HCT116 (cell line): ENCODE data around the gene SEL1L3. TPM values are rescaled to one million over a fixed set of nuclear protein-coding genes. Genes with fewer than 3 reads are reported as not detected.

Experiments
- ATAC-seq: fragments of 200-7000 bp; cut with Tn5 transposase; 2 replicates; pipeline ENCODE4 v1.9.1; 2020; ENCODE audit warnings: mild to moderate bottlenecking, moderate library complexity
- BruUV-seq: library from RNA; stranded (reverse); fragments of 400-500 nt; replicated peaks from 2 replicates; lab custom pipeline; 2021; lab: Mats Ljungman, UMichigan
- CTCF ChIA-PET: fragments of 300-600 bp; sonication (Branson Sonifier 250); formaldehyde crosslinking; loops from one replicate; lab custom pipeline; 2021; ENCODE audit warnings: antibody characterized with exemption; lab: Charles Lee
- POLR2A ChIA-PET: fragments of 300-600, 350-600 bp; sonication (Branson Sonifier 250); formaldehyde crosslinking; loops from one replicate; lab custom pipeline; 2021; ENCODE audit warnings: antibody characterized with exemption; lab: Charles Lee
- RAD21 ChIA-PET, 2 experiments: fragments of 300-600 bp; sonication (Branson Sonifier 250); formaldehyde crosslinking; loops; one replicate each; lab custom pipeline; 2023; ENCODE audit warnings: low total read pairs in 2 of 2; ENCODE audit not compliant: uncharacterized antibody in 2 of 2, unreplicated experiment in 2 of 2, low non-redundant PET in 1 of 2; lab: Charles Lee
- DNase-seq: peaks from one replicate; pipeline ENCODE4 v3.0.0-alpha.2; 2010; ENCODE audit warnings: low read depth, low spot score
- H2AFZ ChIP-seq: fragments of 200-600 bp; shearing (Covaris generic), sonication (generic); 2 replicates; pipeline ENCODE4 v1.6.1; 2017; ENCODE audit warnings: low read depth, mixed run types, mixed read lengths, antibody characterized with exemption, low read length; ENCODE audit not compliant: poor library complexity, severe bottlenecking
- H3K27ac ChIP-seq: 2 replicates; pipeline ENCODE4 v1.5.1; 2012; ENCODE audit warnings: low read depth, low read length
- H3K27me3 ChIP-seq: fragments of 200-600 bp; sonication (generic); 2 replicates; pipeline ENCODE4 v1.6.1; 2016; ENCODE audit warnings: mixed run types, low read length, mixed read lengths; ENCODE audit not compliant: insufficient read depth
- H3K36me3 ChIP-seq, 2 experiments: fragments of 200-500 bp in 1 of 2; fragments of 200-600 bp in 1 of 2; sonication (Bioruptor generic) in 1 of 2; sonication (generic) in 1 of 2; 2 replicates each; pipeline versions ENCODE4 v1.5.1 to v1.6.1; 2014 to 2016; ENCODE audit warnings: low read length in 2 of 2, inconsistent platforms in 1 of 2, mixed read lengths in 1 of 2, mixed run types in 1 of 2; ENCODE audit not compliant: insufficient read depth in 2 of 2, control insufficient read depth in 1 of 2
- H3K4me1 ChIP-seq, 2 experiments: fragments of 200-600 bp in 1 of 2; sonication (generic) in 1 of 2; 2 replicates each; pipeline versions ENCODE4 v1.5.1 to v1.6.1; 2012 to 2017; ENCODE audit warnings: low read length in 2 of 2, inconsistent platforms in 1 of 2, mild to moderate bottlenecking in 1 of 2, mixed read lengths in 1 of 2, mixed run types in 1 of 2, moderate library complexity in 1 of 2; ENCODE audit not compliant: insufficient read depth in 2 of 2, control insufficient read depth in 1 of 2
- H3K4me2 ChIP-seq: fragments of 200-600 bp; sonication (generic); 2 replicates; pipeline ENCODE4 v1.6.1; 2017; ENCODE audit warnings: mixed run types, low read length, mixed read lengths
- H3K4me3 ChIP-seq, 2 experiments: fragments of 200-600 bp in 1 of 2; sonication (generic) in 1 of 2; replicated peaks in 1 of 2; 2 replicates each; pipeline ENCODE4 v1.5.1; 2011 to 2016; ENCODE audit warnings: low read length in 2 of 2, control low read depth in 1 of 2, low read depth in 1 of 2, mild to moderate bottlenecking in 1 of 2, mixed read lengths in 1 of 2, mixed run types in 1 of 2
- H3K79me2 ChIP-seq: fragments of 200-600 bp; sonication (generic); 2 replicates; pipeline ENCODE4 v1.6.1; 2017; ENCODE audit warnings: mild to moderate bottlenecking, mixed run types, low read length, moderate library complexity, mixed read lengths; ENCODE audit not compliant: insufficient read depth
- H3K9ac ChIP-seq: fragments of 200-600 bp; sonication (generic); 2 replicates; pipeline ENCODE4 v1.6.1; 2016; ENCODE audit warnings: low read length, mixed read lengths
- H3K9me2 ChIP-seq: fragments of 200-600 bp; sonication (generic), shearing (Covaris generic); 2 replicates; pipeline ENCODE4 v1.6.1; 2017; ENCODE audit warnings: mixed run types, mild to moderate bottlenecking, moderate library complexity; ENCODE audit not compliant: insufficient read depth
- H3K9me3 ChIP-seq, 2 experiments: fragments of 200-500 bp in 1 of 2; fragments of 200-600 bp in 1 of 2; sonication (Bioruptor generic) in 1 of 2; sonication (generic) in 1 of 2; 2 replicates each; pipeline ENCODE4 v1.6.1; 2014 to 2017; ENCODE audit warnings: low read length in 2 of 2, mixed read lengths in 2 of 2, inconsistent platforms in 1 of 2, low read depth in 1 of 2, mild to moderate bottlenecking in 1 of 2, mixed run types in 1 of 2, moderate library complexity in 1 of 2; ENCODE audit not compliant: control insufficient read depth in 1 of 2, insufficient read depth in 1 of 2
- H4K20me1 ChIP-seq: fragments of 200-600 bp; sonication (generic), shearing (Covaris generic); 2 replicates; pipeline ENCODE4 v1.6.1; 2017; ENCODE audit warnings: mixed run types, mild to moderate bottlenecking, moderate library complexity; ENCODE audit not compliant: insufficient read depth
- ATF3 ChIP-seq: IDR thresholded peaks from 2 replicates; pipeline ENCODE4 v1.6.1; 2012
- CBX3 ChIP-seq: IDR thresholded peaks from 2 replicates; pipeline ENCODE4 v1.6.1; 2012; ENCODE audit warnings: low read depth
- CEBPB ChIP-seq: IDR thresholded peaks from 2 replicates; pipeline ENCODE4 v1.6.1; 2012; ENCODE audit warnings: low read depth
- CTCF ChIP-seq, 3 experiments: fragments of 200-600 bp in 1 of 3; sonication (generic) in 1 of 3; IDR thresholded peaks in 2 of 3; conservative IDR thresholded peaks in 1 of 3; 2 replicates each; pipeline ENCODE4 v1.5.1; 2012 to 2017; ENCODE audit warnings: low read depth in 2 of 3, low read length in 2 of 3, antibody characterized with exemption in 1 of 3, borderline replicate concordance in 1 of 3, control low read depth in 1 of 3, mild to moderate bottlenecking in 1 of 3, mixed read lengths in 1 of 3, mixed run types in 1 of 3, moderate library complexity in 1 of 3; ENCODE audit not compliant: insufficient read depth in 1 of 3
- EGR1 ChIP-seq: IDR thresholded peaks from 2 replicates; pipeline ENCODE4 v1.6.1; 2012; ENCODE audit warnings: low read depth
- ELF1 ChIP-seq: IDR thresholded peaks from 2 replicates; pipeline ENCODE4 v1.6.1; 2012; ENCODE audit warnings: low read depth, borderline replicate concordance
- EZH2phosphoT487 ChIP-seq: fragments of 200-600 bp; IDR thresholded peaks from 2 replicates; pipeline ENCODE4 v1.6.1; 2018; ENCODE audit warnings: antibody characterized with exemption, borderline replicate concordance
- FOSL1 ChIP-seq: IDR thresholded peaks from 2 replicates; pipeline ENCODE4 v1.6.1; 2012; ENCODE audit warnings: low read depth
- POLR2A ChIP-seq: IDR thresholded peaks from 2 replicates; pipeline ENCODE4 v1.7.0; 2011; ENCODE audit warnings: borderline replicate concordance; ENCODE audit not compliant: insufficient read depth, insufficient read length; ENCODE audit errors: extremely low read depth
- POLR2AphosphoS5 ChIP-seq: IDR thresholded peaks from 2 replicates; pipeline ENCODE4 v1.6.1; 2011; ENCODE audit warnings: mild to moderate bottlenecking, low read depth, low read length, moderate library complexity
- RAD21 ChIP-seq: IDR thresholded peaks from 2 replicates; pipeline ENCODE4 v1.6.1; 2012; ENCODE audit warnings: low read depth, mild to moderate bottlenecking
- SP1 ChIP-seq: IDR thresholded peaks from 2 replicates; pipeline ENCODE4 v1.6.1; 2012; ENCODE audit warnings: low read depth
- TCF7L2 ChIP-seq: IDR thresholded peaks from 2 replicates; pipeline ENCODE4 v1.7.0; 2011; ENCODE audit warnings: borderline replicate concordance, inconsistent platforms; ENCODE audit not compliant: insufficient read depth, insufficient read length; ENCODE audit errors: extremely low read depth
- ZFX ChIP-seq: fragments of 450-650 bp; IDR thresholded peaks from 2 replicates; pipeline ENCODE4 v1.6.1; 2017
- intact Hi-C: fragments of 100-400 bp; cut with micrococcal nuclease; formaldehyde crosslinking; loops from 2 replicates; pipeline ENCODE4 v1.10.0; 2022
- total RNA-seq: library from RNA; stranded (reverse); gene quantifications from one replicate; pipeline ENCODE4 v1.2.1, GENCODE V29; 2021; ENCODE audit not compliant: unreplicated experiment
- TF ChIP-seq, protein P1 (sequence below): IDR thresholded peaks from 2 replicates; pipeline ENCODE4 v1.6.1; 2012
- TF ChIP-seq, protein P2 (sequence below): IDR thresholded peaks from 2 replicates; pipeline ENCODE4 v1.6.1; 2012; ENCODE audit warnings: low read depth
- TF ChIP-seq, protein P3 (sequence below): IDR thresholded peaks from 2 replicates; pipeline ENCODE4 v1.6.1; 2011; ENCODE audit warnings: mild to moderate bottlenecking, low read length, moderate library complexity; ENCODE audit not compliant: insufficient replicate concordance; ENCODE audit errors: extremely low read depth

SEL1L3 gene
- total RNA-seq, 1 experiment from 2014 or later, result 45.0 TPM

DNA sequence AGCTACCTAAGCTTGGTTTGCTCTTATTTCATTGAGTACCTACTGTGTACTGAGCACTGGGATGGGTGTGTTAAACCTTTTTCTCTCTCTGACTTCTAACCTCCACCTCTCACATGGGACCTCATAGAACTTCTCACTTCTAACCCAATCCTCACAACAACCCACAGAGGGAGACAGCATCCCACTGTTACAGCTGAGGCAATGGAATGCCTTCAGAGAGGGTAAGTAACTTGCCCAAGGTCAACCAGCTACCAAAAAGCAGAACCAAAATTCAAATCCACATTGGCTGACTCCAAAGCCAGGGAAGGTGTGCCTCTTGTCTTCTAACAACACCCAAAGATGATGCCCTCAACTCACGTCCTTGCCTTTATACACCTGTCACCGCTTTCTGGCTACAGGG is 5.4 kb downstream of the SEL1L3 start:
- RAD21 ChIA-PET, result no interaction called here
- POLR2A ChIA-PET, result no interaction called here
- Histone ChIP-seq H3K79me2 (peaks cover 55% of the 10 kb centered on the region), H3K27ac (no peak overlapping the region), H3K9me2 (no peaks in the 10 kb centered on the region), H4K20me1 (no peaks in the 10 kb centered on the region), H3K4me2 (no peak overlapping the region), H3K4me3 (no peak overlapping the region), H3K9ac (no peak overlapping the region), H3K27me3 (no peaks in the 10 kb centered on the region), H2AFZ (no peak overlapping the region), H3K36me3 (no peaks in the 10 kb centered on the region), H3K9me3 (no peaks in the 10 kb centered on the region), H3K4me1 (peaks cover 12 to 39% of the 10 kb centered on the region in 2 experiments; a peak in 3 of 4 replicates)
- CTCF ChIA-PET, result no interaction called here
- BruUV-seq, result no TSS peak
- DNase-seq (no peak), ATAC-seq (peak; percentile 39; the same call in 1 of the 2 replicates)
- intact Hi-C loops, result no loop called here
- TF ChIP-seq, protein P1, sequence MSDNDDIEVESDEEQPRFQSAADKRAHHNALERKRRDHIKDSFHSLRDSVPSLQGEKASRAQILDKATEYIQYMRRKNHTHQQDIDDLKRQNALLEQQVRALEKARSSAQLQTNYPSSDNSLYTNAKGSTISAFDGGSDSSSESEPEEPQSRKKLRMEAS, result no peak
- TF ChIP-seq ATF3 (no peak), FOSL1 (no peak), ELF1 (no peak), CTCF (IDR thresholded peaks at IDR 0.05 in 2 of 3, conservative IDR thresholded peaks at IDR 0.05 in 1 of 3; ENCODE audit: borderline replicate concordance in 1 of 3, insufficient read depth in 1 of 3, low read depth in 2 of 3, low read length in 2 of 3) (peak in 2 of 3 experiments; percentile 10 to 31; a peak in 2 of 6 replicates), POLR2A (no peak), TCF7L2 (no peak), RAD21 (peak; percentile 39), SP1 (no peak), EGR1 (no peak), CBX3 (no peak), ZFX (no peak), CEBPB (no peak), POLR2AphosphoS5 (no peak), EZH2phosphoT487 (no peak)
- TF ChIP-seq, protein P2, sequence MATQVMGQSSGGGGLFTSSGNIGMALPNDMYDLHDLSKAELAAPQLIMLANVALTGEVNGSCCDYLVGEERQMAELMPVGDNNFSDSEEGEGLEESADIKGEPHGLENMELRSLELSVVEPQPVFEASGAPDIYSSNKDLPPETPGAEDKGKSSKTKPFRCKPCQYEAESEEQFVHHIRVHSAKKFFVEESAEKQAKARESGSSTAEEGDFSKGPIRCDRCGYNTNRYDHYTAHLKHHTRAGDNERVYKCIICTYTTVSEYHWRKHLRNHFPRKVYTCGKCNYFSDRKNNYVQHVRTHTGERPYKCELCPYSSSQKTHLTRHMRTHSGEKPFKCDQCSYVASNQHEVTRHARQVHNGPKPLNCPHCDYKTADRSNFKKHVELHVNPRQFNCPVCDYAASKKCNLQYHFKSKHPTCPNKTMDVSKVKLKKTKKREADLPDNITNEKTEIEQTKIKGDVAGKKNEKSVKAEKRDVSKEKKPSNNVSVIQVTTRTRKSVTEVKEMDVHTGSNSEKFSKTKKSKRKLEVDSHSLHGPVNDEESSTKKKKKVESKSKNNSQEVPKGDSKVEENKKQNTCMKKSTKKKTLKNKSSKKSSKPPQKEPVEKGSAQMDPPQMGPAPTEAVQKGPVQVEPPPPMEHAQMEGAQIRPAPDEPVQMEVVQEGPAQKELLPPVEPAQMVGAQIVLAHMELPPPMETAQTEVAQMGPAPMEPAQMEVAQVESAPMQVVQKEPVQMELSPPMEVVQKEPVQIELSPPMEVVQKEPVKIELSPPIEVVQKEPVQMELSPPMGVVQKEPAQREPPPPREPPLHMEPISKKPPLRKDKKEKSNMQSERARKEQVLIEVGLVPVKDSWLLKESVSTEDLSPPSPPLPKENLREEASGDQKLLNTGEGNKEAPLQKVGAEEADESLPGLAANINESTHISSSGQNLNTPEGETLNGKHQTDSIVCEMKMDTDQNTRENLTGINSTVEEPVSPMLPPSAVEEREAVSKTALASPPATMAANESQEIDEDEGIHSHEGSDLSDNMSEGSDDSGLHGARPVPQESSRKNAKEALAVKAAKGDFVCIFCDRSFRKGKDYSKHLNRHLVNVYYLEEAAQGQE, result no peak
- TF ChIP-seq, protein P3, sequence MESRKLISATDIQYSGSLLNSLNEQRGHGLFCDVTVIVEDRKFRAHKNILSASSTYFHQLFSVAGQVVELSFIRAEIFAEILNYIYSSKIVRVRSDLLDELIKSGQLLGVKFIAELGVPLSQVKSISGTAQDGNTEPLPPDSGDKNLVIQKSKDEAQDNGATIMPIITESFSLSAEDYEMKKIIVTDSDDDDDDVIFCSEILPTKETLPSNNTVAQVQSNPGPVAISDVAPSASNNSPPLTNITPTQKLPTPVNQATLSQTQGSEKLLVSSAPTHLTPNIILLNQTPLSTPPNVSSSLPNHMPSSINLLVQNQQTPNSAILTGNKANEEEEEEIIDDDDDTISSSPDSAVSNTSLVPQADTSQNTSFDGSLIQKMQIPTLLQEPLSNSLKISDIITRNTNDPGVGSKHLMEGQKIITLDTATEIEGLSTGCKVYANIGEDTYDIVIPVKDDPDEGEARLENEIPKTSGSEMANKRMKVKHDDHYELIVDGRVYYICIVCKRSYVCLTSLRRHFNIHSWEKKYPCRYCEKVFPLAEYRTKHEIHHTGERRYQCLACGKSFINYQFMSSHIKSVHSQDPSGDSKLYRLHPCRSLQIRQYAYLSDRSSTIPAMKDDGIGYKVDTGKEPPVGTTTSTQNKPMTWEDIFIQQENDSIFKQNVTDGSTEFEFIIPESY, result no peak
